Activated CD4-positive, alpha-beta T cell treated with anti-CD3 and anti-CD28 coated beads, Interleukin-2, amount 50 U/mL, for 16 hours (primary cell): ENCODE measurements around the gene RPS4Y1.
"Not testable (repeated sequence)": the region's sequence is repeated elsewhere in the genome, so short reads cannot be mapped to it uniquely, and the experiment has no call there.

Source experiments
- DNase-seq: peaks from one replicate; pipeline ENCODE4 v3.0.0-alpha.2; 2020

RPS4Y1 gene

DNA sequence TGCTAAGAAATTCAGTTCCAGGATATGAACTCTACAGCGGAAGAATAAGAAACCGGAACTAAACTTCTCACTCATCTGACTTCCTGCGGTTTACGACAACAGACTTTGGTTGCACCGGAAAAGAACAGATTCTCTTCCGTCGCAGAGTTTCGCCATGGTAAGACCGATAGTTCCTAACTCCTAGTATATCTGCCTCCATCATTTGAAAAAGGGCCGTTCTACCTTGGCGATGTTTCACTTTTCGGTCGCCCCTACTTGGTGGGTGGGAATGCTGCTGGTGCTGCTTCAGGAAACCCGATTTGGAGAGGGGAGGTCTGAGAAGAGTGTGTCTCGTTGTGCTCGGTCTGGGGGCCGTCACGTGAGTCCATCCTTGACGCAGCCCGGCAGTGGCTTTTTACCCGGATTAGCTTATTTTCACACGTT lies at the start of gene RPS4Y1:
RPS4Y1 (plus strand) TSS at position 132 of the 423 bp plus-strand sequence; CDS start at position 155, 23 bp downstream.
- DNase-seq, result no peak

DNA sequence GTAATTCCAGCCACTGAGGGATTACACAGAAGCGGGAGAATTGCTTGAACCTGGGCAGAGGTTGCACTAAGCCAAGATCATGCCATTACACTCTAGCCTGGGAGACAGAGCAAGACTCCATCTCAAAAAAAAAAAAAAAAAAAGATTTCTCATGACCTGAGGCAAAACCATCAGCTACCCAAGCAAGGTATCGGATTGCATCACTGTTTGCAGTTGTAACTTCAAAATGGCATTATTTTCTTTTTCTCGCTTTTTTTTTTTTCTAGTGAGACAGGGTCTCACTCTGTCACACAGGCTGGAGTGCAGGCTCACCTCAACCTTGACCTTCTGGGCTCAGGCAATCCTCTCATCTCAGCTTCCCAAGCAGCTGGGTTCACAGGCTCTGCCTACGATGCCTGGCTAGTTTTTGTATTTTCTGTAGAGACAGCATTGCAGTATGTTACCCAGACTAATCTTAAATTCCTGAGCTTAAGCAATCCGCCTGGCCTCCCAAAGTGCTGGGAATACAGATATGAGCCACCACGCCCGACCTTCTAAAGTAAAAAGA lies 44.4 kb upstream of the RPS4Y1 start:
- no peak for DNase-seq

DNA sequence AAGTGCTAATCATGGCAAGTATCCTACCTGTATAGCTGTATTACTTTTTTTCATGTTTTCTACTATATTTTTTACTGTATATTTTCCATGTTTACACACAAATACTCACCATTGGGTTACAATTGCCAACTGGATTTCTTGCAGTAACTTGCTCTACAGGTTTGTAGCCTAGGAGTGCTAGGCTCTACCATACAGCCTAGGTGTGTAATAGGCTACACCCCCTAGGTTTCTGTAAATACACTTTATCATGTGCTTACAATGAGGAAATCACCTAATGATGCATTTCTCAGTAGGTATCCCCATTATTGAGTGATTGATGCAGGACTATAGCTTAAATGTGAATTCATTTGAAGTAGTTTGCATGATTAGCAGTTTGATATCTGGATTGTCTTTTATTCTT lies 43.4 kb upstream of the RPS4Y1 start:
- no peak for DNase-seq

DNA sequence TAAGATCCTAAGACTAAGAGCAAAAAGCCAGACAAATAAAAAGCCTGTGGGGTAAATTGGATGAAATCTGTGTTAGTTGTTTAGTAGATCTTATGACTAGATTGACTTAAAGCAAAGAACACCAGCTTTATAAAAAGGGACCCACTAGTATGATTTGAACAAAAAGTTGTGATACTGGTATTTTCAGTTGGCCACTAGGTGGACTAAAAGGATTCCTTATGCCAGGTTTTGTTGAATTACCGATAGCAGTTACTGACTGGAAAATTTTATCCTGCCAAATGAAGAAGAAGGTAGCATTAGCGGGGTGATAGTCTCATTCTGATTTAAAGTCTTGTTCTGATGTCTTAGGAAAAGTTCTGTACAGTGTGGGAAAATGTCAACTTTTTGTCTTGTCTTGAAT lies 41.2 kb upstream of the RPS4Y1 start:
- no peak for DNase-seq

DNA sequence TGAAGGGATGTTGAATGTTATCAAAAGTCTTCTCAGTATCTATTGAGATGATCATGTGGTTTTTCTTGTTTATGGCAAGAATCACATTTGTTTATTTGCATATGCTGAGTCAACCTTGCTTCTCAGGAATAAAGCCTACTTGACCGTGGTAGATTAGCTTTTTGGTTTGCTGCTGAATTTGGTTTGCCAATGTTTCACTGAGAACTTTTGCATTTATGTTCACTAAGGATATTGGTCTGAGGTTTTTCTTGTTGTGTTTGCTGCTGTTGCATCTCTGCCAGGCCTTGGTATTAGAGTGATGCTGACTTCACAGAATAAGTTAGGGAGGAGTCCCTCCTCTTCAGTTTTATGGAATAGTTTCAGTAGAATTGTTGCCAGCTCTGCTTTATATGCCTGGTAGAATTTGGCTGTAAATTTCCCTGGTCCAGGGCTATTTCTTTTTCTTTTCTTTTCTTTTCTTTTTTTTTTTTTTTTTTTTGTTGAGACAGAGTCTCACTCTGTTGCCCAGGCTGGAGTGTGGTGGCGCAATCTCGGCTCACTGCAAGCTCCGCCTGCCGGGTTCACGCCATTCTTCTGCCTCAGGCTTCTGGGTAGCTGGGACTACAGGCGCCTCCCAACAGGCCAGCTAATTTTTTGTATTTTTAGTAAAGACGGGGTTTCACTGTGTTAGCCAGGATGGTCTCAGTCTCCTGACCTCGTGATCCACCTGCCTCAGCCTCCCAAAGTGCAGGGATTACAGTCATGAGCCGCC lies 24.1 kb upstream of the RPS4Y1 start:
- DNase-seq, result not testable (repeated sequence)

DNA sequence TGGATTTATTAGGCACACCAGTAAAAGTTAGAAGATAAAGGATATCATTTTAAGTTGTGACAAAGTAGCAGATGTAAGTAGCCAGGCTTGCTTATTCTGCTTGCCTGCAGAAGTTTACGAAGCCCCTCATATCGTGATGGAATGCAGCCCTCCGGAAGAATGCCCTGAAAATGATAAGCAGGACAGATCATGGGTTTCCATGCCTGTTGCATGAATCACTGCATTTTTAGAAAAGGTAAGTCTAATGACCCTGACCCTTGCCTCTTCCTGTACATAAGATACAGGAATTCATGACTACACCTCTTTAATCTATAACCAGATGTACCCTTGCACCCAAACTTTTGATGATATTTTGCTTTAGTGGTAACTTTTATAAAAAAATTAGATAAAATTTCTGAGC lies 16.9 kb upstream of the RPS4Y1 start:
- DNase-seq, result no peak

DNA sequence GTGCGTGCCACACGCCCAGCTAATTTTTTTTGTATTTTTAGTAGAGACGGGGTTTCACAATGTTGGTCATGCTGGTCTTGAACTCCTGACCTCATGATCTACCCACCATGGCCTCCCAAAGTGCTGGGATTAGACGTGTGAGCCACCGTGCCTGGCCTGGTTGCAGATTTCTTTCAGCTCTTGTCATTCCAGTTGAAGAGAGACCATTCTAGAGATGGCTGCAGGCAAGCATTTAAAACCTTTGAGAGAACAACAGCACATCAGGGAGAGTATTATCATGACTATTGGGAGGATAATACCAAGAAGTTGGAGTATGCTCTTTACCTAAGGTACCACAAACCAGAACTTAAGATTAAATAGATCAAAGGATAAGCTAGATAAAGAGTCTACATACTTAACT lies 12.9 kb upstream of the RPS4Y1 start:
- no peak for DNase-seq

DNA sequence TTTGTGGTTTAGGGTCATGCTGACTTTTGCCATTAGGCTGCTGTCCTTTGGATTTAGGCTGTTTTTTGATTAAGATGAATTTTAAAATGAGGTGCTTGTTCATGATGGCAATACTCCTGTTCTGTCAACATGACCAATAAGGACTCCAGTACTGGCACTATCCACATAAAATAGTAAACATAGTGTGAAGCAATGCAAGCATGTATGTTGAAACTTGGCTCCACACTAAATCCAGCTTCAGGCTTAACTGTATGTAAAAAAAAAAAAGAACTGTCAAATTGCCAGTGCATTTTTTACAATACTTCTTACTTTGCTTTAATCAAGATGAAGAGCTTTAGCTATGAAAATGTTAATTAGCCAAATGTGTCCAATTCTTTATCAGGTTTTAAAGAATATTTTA lies 6.2 kb upstream of the RPS4Y1 start:
- DNase-seq, result no peak

DNA sequence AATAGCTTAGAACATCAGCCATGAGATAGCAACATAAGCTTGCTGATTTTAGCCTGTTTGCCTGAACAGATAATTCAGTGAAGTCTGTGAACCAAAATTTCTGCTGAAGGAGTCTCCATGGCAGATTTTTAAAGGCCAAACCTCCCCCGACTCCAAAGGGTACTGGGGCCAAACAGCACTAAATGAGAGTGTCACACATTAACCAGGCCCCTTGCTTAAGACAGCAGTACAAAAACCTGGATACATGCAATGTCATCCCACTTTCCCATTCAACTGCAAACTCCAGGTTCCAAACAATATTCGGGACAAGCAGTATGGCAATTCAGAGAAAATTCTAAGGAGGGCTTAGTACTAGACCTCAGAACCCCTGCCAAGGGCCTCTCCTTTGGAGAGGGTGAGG lies 4.3 kb upstream of the RPS4Y1 start:
- DNase-seq, result no peak

DNA sequence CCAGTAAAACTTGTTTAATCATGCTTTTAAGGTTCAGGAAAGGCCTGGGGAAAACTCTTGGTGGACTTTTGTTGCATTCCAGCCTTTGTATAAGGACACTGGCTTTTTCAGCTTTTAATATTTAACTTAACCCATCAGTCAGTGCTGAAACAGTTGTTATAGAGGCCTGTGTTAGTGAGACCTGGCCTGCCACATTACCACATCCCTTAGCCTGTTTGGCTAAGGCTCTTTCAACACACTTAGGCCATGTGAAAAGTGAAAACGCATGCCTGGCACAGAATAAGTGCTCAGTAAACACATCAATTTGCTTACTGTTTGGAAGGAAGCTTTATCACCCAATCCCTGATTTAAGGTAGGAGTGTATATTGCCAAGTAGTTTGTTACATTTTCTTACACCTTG lies 3.5 kb upstream of the RPS4Y1 start:
- DNase-seq, result no peak

DNA sequence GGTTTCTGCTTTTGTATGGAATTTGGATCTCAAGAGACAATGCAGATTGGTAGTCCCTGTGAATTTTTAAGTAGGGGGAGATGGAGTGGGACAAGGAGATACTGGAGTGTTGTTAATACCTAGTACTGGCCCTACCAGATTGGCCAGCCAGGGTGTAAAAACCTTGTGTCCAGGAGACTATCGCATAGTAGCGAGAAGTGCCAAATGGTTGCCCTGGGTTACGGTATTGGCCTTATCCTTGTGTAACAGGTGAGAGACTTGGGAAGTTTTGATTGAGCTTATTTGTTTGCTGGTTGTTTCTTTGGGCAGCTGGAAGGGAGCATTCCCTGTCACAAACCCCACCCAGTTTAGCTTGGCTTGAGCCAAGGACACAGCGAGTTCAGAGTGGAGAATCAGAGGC lies 5.4 kb downstream of the RPS4Y1 start:
- DNase-seq, result no peak

DNA sequence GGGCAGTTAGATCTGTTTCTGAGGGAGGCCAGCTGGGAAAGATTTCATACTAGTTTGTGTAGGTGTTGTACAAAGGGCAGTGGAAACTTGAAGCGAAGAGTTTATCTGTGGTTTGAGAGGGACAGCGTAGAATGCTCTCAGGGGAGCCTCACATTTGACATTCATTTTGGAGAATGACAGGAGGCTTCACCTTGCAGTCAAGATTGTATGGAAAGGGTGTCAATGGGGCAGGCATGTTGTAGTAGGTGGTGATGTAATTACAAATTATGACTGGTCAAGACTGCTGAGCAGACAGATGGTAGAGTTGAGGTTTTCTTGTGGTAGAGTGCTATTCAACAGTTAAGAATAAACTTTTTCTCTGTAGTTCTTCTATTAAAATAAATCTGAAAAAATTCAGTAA lies 7.0 kb downstream of the RPS4Y1 start:
- DNase-seq, result no peak

DNA sequence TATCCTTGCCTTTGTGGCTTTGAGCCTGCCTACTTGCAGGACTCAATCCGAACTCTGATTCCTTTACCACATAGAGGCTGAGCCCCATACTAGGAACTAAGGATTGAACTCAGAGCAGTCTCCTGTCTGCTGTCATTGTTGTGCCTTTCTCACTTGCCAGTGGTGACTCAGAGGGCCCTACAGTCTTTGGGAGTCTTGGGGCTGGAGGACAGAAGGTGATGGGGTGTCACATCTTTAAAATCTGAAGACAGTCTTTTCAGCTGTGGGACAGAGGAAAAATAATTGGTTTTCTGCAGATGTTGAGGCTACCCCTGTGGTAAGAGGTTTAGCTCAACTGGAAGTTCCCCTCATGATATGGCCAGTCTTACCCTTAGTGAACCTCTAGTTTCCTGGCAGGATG lies 8.0 kb downstream of the RPS4Y1 start:
- DNase-seq, result no peak

DNA sequence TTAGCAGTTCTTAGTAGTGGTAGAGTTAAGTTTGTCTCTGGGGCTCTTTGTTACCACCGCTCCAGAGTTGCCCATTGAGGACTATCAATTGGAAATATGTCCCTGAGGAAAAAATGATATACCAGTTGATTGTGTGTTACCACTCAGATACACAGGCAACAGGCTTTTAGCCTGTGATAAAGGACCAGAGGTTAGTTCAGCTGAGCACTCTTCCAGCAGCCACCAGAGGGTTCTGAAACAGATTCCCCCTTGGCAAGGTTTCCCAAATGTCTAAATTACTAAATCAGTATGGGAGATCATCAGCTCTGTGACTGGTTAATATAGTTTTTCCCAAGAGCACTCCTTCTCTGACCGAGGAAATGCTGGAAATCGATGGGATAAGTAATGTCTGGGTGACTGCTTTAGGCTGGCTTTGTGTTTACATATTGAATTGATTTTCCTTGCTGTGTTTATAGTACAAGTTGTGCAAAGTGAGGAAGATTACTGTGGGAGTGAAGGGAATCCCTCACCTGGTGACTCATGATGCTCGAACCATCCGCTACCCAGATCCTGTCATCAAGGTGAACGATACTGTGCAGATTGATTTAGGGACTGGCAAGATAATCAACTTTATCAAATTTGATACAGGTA lies 12.9 kb downstream of the RPS4Y1 start:
- no peak for DNase-seq

DNA sequence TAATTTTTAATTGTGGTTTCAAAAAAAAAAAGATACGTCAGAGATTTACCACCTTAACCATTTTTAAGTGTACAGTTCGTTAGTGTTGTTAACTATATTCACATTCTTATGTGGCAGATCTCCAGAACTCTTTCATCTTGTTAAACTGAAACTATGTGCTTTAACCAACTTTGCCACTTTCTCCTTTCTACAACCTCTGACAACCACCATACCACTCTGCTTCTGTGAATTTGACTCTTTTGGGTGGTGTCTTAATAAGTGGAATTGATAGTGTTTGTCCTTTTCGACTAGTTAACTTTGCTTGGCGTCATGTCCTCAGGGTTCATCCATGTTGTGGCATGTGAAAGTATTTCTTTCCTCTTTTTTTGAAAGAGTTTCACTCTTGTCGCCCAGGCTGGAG lies 15.7 kb downstream of the RPS4Y1 start:
- DNase-seq, result no peak

DNA sequence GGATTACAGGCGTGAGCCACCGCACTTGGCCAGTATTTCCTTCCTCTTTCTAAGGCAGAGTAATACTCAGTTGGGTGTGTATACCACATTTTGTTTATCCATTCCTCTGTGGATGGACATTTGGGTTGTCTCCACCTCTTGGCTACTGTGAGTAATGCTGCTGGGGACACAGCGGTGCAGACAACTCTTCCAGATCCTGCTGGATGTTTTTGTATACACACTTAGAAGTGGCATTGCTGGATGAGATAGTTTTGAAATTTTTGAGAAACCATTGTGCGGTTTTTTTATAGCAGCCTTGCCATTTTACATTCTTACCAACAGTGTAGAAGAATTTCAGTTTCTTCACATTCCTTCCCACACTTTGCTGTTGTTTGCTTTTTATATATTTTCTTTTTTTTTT lies 16.3 kb downstream of the RPS4Y1 start:
- DNase-seq, result no peak

DNA sequence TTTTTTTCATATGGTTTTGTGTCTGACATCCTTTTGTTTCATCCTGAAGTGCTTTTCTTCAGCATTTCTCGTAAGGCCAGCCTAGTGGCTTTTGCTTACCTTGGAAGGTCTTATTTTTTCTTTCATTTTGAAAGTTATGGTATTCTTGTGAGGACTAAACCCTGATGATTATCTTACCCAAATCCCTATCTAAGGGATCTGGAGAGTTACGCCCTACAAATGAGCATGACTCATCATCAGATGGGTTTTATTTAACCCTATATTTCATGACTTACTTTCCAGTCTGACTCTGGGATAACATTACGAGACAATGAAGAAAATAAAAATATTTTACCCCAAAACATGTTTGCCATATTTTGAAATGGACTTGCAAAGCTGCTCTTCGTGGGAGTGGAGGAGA lies 18.4 kb downstream of the RPS4Y1 start:
- DNase-seq, result no peak

DNA sequence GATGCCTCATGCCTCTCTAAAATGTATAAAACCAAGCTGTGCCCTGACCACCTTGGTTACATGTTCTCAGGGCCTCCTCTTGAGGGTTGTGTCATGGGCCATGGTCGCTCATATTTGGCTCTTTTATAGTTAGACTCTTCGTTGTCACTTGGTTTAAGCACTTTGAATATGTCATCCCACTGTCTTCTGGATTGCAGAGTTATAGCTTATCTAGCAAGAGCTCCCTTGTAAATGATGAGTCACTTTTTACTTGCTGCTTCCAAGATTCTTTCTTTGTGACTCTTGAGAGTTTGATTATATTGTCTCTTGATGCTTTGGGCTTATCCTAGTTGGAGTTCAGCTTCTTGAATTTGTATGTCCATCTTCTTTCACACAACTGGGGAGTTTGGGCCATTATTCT lies 19.1 kb downstream of the RPS4Y1 start:
- no peak for DNase-seq

DNA sequence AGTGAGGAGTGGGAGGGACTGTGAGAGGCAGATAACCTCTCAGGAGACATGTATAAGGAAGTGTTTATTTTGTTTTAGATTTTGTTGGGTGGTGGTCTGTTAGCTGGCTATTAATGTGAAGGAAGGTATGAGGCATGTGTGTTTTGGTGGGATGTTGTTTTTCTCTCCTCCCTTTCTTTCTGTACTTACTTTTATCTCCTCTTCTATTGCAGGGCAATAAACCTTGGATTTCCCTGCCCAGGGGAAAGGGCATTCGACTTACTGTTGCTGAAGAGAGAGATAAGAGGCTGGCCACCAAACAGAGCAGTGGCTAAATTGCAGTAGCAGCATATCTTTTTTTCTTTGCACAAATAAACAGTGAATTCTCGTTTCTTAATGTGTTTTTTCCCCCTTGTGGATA lies 25.2 kb downstream of the RPS4Y1 start:
- DNase-seq, result no peak

DNA sequence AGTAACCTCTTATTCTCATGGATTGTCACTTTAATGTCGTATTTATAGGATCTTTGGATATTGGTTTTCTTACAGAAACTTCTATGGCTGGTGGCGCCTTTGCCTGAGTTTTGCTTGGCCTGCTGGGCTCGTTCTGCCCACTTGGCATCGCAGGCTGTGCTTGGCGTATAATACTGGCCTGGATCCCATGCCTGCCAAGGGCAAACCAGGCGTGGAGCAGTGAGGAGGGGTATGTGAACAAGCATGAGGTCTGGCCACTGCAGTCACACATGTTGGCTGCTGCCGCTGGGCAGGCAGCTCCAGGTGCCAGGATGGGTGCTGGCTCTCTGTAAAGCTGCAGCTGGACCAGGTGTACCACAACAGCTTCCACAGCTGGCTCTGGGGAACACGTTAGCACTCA lies 26.1 kb downstream of the RPS4Y1 start:
- DNase-seq, result no peak

DNA sequence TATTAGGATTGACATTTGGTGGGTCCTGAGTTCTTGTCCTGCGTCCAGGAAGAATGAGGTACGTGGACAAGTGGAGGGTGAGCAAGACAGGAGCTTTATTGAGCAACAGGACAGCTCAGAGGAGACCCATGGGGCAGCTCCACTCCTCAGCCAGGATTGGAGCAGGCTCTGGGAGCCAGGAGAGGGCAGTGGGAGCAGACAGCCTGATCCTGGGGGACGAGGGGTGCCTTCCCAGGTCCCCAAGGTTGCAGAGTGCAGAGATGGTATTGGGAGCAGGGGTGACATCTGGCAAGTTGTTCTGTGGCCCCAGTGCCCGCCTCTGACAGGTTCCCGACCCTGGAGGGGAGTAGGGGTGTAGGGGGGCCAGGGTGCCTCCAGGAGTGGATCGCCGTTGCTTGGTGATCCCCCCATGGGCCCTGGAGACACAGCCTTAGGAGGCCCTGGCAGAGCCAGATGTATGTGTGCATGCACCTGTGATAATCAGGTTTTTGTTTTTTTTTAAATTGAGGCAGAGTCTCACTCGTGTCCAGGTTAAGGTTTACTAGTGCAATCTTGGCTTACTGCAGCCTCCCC lies 26.7 kb downstream of the RPS4Y1 start:
- DNase-seq, result no peak

DNA sequence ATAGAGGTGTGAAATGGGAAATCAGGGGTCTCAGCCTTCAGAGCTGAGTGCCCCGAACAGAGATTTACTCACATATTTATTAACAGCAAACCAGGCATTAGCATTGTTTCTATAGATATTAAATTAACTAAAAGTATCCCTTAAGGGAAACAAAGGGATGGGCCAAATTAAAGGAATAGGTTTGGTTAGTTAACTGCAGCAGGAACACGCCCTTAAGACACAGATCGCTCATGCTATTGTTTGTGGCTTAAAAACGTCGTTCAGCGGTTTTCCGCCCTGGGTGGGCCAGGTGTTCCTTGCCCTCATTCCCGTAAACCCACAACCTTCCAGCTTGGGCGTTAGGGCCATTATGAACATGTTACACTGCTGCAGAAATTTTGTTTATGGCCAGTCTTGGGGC lies 30.8 kb downstream of the RPS4Y1 start:
- DNase-seq, result not testable (repeated sequence)

DNA sequence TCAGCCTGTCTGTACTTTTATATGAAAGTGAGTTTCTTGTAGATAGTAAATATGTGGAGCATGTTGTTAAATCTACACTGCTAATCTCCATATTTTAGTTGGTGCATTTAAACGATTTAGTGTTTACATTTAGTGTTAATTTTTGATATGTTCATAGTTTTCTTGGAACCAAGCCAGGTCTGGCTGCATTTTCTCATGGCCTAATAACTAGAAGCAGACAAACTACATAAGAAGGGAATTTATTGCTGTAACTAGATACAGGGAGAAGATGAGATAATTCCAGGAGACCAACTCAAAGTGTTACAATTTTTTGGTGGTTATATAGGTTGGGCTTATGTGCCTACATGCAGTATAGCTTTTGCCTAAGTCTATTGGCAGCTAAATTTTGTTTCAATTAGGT lies 32.8 kb downstream of the RPS4Y1 start:
- no peak for DNase-seq

DNA sequence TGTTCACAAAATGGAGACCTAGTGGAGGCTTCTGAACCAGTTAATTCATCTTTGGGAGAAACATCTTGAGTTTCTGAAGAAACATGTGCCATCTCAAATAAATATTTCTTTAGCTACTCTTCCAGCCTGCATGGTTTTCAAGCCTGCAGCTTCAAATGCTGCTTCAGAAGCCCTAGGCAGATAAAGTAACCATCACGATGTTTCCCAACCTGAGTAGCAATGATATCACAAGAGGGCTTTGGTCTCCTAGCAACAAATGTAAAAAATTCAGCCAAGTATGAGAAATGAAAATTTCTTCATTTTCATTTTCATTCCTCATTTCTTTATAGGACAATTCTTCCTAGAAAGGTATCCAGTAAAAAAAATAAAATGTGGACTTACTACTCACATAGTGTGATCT lies 42.2 kb downstream of the RPS4Y1 start:
- DNase-seq, result no peak
